H1 (cell line): ENCODE data around the gene OIP5. TPM values are rescaled to one million over a fixed set of nuclear protein-coding genes. Genes with fewer than 3 reads are reported as not detected.

Experiments used
- CTCF ChIA-PET: fragments of 300-600 bp; sonication (Branson Sonifier 250); formaldehyde crosslinking; loops from one replicate; lab custom pipeline; 2021; ENCODE audit not compliant: partially characterized antibody; lab: Charles Lee
- POLR2A ChIA-PET: fragments of 300-600 bp; sonication (Branson Sonifier 250); formaldehyde crosslinking; loops from one replicate; lab custom pipeline; 2021; ENCODE audit warnings: inconsistent platforms; ENCODE audit not compliant: partially characterized antibody; lab: Charles Lee
- DNase-seq, 2 experiments: peaks; one replicate each; pipeline versions ENCODE4 v3.0.0 to v3.0.0-alpha.2; 2010 to 2022; ENCODE audit warnings: low spot score in 2 of 2, low read depth in 1 of 2, mixed read lengths in 1 of 2
- FAIRE-seq: peaks from 2 replicates; lab custom pipeline; 2011; peaks lifted over from hg19 to GRCh38; lab: Jason Lieb, UNC
- H2AFZ ChIP-seq: 2 replicates; pipeline ENCODE4 v1.8.1; 2012; ENCODE audit warnings: low read length, inconsistent platforms
- H2AK5ac ChIP-seq: 2 replicates; pipeline ENCODE4 v1.6.1; 2013; ENCODE audit warnings: low read depth, low read length
- H2BK120ac ChIP-seq: replicated peaks from 2 replicates; pipeline ENCODE3; 2013; ENCODE audit warnings: low read depth, low read length, inconsistent platforms
- H2BK12ac ChIP-seq: 2 replicates; pipeline ENCODE4 v1.6.1; 2013; ENCODE audit warnings: low read depth, low read length
- H2BK15ac ChIP-seq: 2 replicates; pipeline ENCODE4 v1.6.1; 2013; ENCODE audit warnings: low read length
- H2BK20ac ChIP-seq: 2 replicates; pipeline ENCODE4 v1.6.1; 2013; ENCODE audit warnings: low read length
- H2BK5ac ChIP-seq: 2 replicates; pipeline ENCODE4 v1.6.1; 2013; ENCODE audit warnings: low read depth, low read length
- H3K14ac ChIP-seq: 2 replicates; pipeline ENCODE4 v1.6.1; 2013; ENCODE audit warnings: inconsistent platforms; ENCODE audit not compliant: insufficient read length
- H3K18ac ChIP-seq: 2 replicates; pipeline ENCODE4 v1.6.1; 2013; ENCODE audit warnings: low read length; ENCODE audit errors: extremely low read depth
- H3K23ac ChIP-seq: 2 replicates; pipeline ENCODE4 v1.6.1; 2013; ENCODE audit warnings: inconsistent platforms; ENCODE audit not compliant: insufficient read length
- H3K23me2 ChIP-seq: 2 replicates; pipeline ENCODE4 v1.6.1; 2013; ENCODE audit warnings: low read depth, low read length
- H3K27ac ChIP-seq: 2 replicates; pipeline ENCODE4 v1.6.1; 2011; ENCODE audit warnings: low read depth, low read length, inconsistent platforms
- H3K27me3 ChIP-seq, 4 experiments: replicated peaks in 1 of 4; 1 replicate in 1 of 4; 2 replicates in 3 of 4; pipeline versions ENCODE4 v1.6.1 to v1.8.1; 2011 to 2013; ENCODE audit warnings: low read length in 3 of 4, mild to moderate bottlenecking in 3 of 4, inconsistent platforms in 2 of 4, mixed read lengths in 2 of 4, moderate library complexity in 1 of 4; ENCODE audit not compliant: control insufficient read depth in 3 of 4, insufficient read depth in 3 of 4; ENCODE audit errors: extremely low read depth in 1 of 4
- H3K36me3 ChIP-seq, 4 experiments: 2 replicates each; pipeline versions ENCODE4 v1.6.1 to v1.8.1; 2011 to 2013; ENCODE audit warnings: mild to moderate bottlenecking in 4 of 4, low read length in 3 of 4, moderate library complexity in 2 of 4, control low read depth in 1 of 4, inconsistent platforms in 1 of 4; ENCODE audit not compliant: insufficient read depth in 4 of 4, control insufficient read depth in 2 of 4
- H3K4ac ChIP-seq: replicated peaks from 2 replicates; pipeline ENCODE3; 2013; ENCODE audit warnings: low read length, low read depth, mixed read lengths, inconsistent platforms; ENCODE audit not compliant: insufficient read length
- H3K4me1 ChIP-seq, 4 experiments: replicated peaks in 1 of 4; 1 replicate in 1 of 4; 2 replicates in 3 of 4; pipeline versions ENCODE4 v1.6.1 to v1.8.1; 2011 to 2013; ENCODE audit warnings: low read length in 3 of 4, inconsistent platforms in 2 of 4, mixed read lengths in 1 of 4; ENCODE audit not compliant: insufficient read depth in 4 of 4, control insufficient read depth in 3 of 4
- H3K4me2 ChIP-seq, 2 experiments: 2 replicates each; pipeline versions ENCODE4 v1.6.1 to v1.8.1; 2011 to 2013; ENCODE audit warnings: low read depth in 2 of 2, low read length in 2 of 2, control low read depth in 1 of 2, inconsistent platforms in 1 of 2, mild to moderate bottlenecking in 1 of 2; ENCODE audit not compliant: insufficient read depth in 1 of 2
- H3K4me3 ChIP-seq, 4 experiments: fragments of 200-600, 300-600 bp in 1 of 4; sonication (generic), shearing (Covaris generic), sonication (Bioruptor Twin) in 1 of 4; 2 replicates each; pipeline versions ENCODE4 v1.5.1 to v1.8.1; 2011 to 2016; ENCODE audit warnings: low read length in 4 of 4, low read depth in 3 of 4, control low read depth in 2 of 4, inconsistent platforms in 2 of 4, mild to moderate bottlenecking in 2 of 4, mixed read lengths in 1 of 4, moderate library complexity in 1 of 4; ENCODE audit not compliant: insufficient read depth in 2 of 4; ENCODE audit errors: extremely low read depth in 1 of 4
- H3K56ac ChIP-seq: replicated peaks from 2 replicates; pipeline ENCODE3; 2013; ENCODE audit warnings: low read depth, mild to moderate bottlenecking, mixed read lengths, low read length, inconsistent platforms; ENCODE audit not compliant: insufficient read length
- H3K79me1 ChIP-seq: 2 replicates; pipeline ENCODE4 v1.6.1; 2013; ENCODE audit warnings: low read depth, low read length, control low read depth
- H3K79me2 ChIP-seq, 2 experiments: 2 replicates each; pipeline versions ENCODE4 v1.6.1 to v1.8.1; 2012 to 2013; ENCODE audit warnings: low read length in 2 of 2, mild to moderate bottlenecking in 2 of 2, inconsistent platforms in 1 of 2; ENCODE audit not compliant: insufficient read depth in 2 of 2, control insufficient read depth in 1 of 2
- H3K9ac ChIP-seq, 4 experiments: replicated peaks in 1 of 4; 1 replicate in 1 of 4; 2 replicates in 3 of 4; pipeline versions ENCODE4 v1.6.1 to v1.8.1; 2011 to 2013; ENCODE audit warnings: low read depth in 3 of 4, low read length in 3 of 4, control low read depth in 2 of 4, mild to moderate bottlenecking in 2 of 4, moderate library complexity in 2 of 4, inconsistent platforms in 1 of 4; ENCODE audit errors: extremely low read depth in 1 of 4
- H3K9me3 ChIP-seq, 2 experiments: 2 replicates each; pipeline versions ENCODE4 v1.6.1 to v1.8.1; 2012 to 2013; ENCODE audit warnings: mild to moderate bottlenecking in 2 of 2, moderate library complexity in 2 of 2, control low read depth in 1 of 2, inconsistent platforms in 1 of 2, low read depth in 1 of 2, low read length in 1 of 2, mixed read lengths in 1 of 2; ENCODE audit not compliant: insufficient read depth in 2 of 2
- H4K20me1 ChIP-seq, 2 experiments: replicated peaks in 1 of 2; 2 replicates each; pipeline versions ENCODE3 to v1.8.1; 2011 to 2013; ENCODE audit warnings: inconsistent platforms in 2 of 2, low read length in 2 of 2, mild to moderate bottlenecking in 1 of 2; ENCODE audit not compliant: insufficient read depth in 2 of 2, control insufficient read depth in 1 of 2
- H4K5ac ChIP-seq: 2 replicates; pipeline ENCODE4 v1.6.1; 2013; ENCODE audit warnings: low read length, low read depth, mixed read lengths, inconsistent platforms; ENCODE audit not compliant: insufficient read length
- H4K8ac ChIP-seq: 2 replicates; pipeline ENCODE4 v1.8.0; 2013; ENCODE audit warnings: mild to moderate bottlenecking, moderate library complexity, low read length, inconsistent platforms; ENCODE audit not compliant: insufficient read depth; ENCODE audit errors: extremely low read depth
- H4K91ac ChIP-seq: replicated peaks from 2 replicates; pipeline ENCODE3; 2013; ENCODE audit warnings: low read length, mixed read lengths, inconsistent platforms; ENCODE audit not compliant: insufficient read length
- BCL11A ChIP-seq, 2 experiments: IDR thresholded peaks; one replicate each; pipeline ENCODE4 v1.6.1; 2011; ENCODE audit warnings: low read depth in 2 of 2, low read length in 2 of 2, mild to moderate bottlenecking in 2 of 2
- CBX5 ChIP-seq: fragments of 300-800, 300-1000 bp; sonication (generic); IDR thresholded peaks from 2 replicates; pipeline ENCODE4 v1.7.1; 2016; ENCODE audit warnings: antibody characterized with exemption, low read length, low read depth
- RAD21 ChIP-seq, 2 experiments: IDR thresholded peaks in 1 of 2; conservative IDR thresholded peaks in 1 of 2; 2 replicates each; pipeline ENCODE4 v1.6.1; 2011; ENCODE audit warnings: low read depth in 2 of 2, low read length in 2 of 2, improper control_type of control experiment in 1 of 2, inconsistent platforms in 1 of 2, mild to moderate bottlenecking in 1 of 2, moderate library complexity in 1 of 2
- RNF2 ChIP-seq: fragments of 200-900, 300-1000 bp; sonication (generic); IDR thresholded peaks from 2 replicates; pipeline ENCODE4 v1.7.1; 2016; ENCODE audit warnings: borderline replicate concordance, low read depth, mild to moderate bottlenecking, antibody characterized with exemption, low read length; ENCODE audit not compliant: poor library complexity, severe bottlenecking; ENCODE audit errors: missing control alignments
- SIRT6 ChIP-seq: IDR thresholded peaks from one replicate; pipeline ENCODE4 v1.7.1; 2012; ENCODE audit warnings: low read length, inconsistent platforms
- SP1 ChIP-seq: IDR thresholded peaks from 2 replicates; pipeline ENCODE4 v1.6.1; 2011; ENCODE audit warnings: low read depth, low read length
- SP4 ChIP-seq: IDR thresholded peaks from 2 replicates; pipeline ENCODE4 v1.6.1; 2012; ENCODE audit warnings: low read length, inconsistent platforms
- TEAD4 ChIP-seq: IDR thresholded peaks from 2 replicates; pipeline ENCODE4 v1.6.1; 2012; ENCODE audit warnings: low read depth, low read length, inconsistent platforms, mixed read lengths
- WGBS, 2 experiments: shearing (Covaris generic) in 1 of 2; methylation state at CpG; one replicate each; pipeline versions ENCODE4 v1.1.6 to v1.1.7; 2013 to 2015; ENCODE audit warnings: low lambda C conversion rate in 2 of 2, mixed read lengths in 2 of 2, inconsistent platforms in 1 of 2, low coverage in 1 of 2, missing lambda C conversion rate in 1 of 2; ENCODE audit not compliant: insufficient replicate concordance in 2 of 2, insufficient coverage in 1 of 2, insufficient read length in 1 of 2; ENCODE audit errors: extremely low coverage in 1 of 2, missing lambda C conversion rate in 1 of 2; 5-methylcytosine and 5-hydroxymethylcytosine counted together
- polyA plus RNA-seq, 7 experiments: library from polyadenylated mRNA; depleted of rRNA in 3 of 7; stranded (reverse) in 5 of 7; unstranded in 2 of 7; fragments of >200 nt in 5 of 7; fragments of 200-250 nt in 2 of 7; gene quantifications; 1 replicate in 5 of 7; 2 replicates in 1 of 7; 4 replicates in 1 of 7; pipeline versions ENCODE4 v1.2.1 to v1.2.3, GENCODE V29; 2011 to 2013; ENCODE audit warnings: missing spikeins in 2 of 7, mixed read lengths in 2 of 7
- total RNA-seq: library from RNA; stranded (reverse); fragmentation: NEBNext Ultra II Directional; extraction: Animal tissue kit (Norgen Biotek cat#: 25700); gene quantifications from 2 replicates; pipeline ENCODE4 v1.2.1, GENCODE V29; 2021

Gene OIP5
- total and polyA plus RNA-seq, 2 of the 8 experiments (the other 6 are each of a cell fraction or from before 2014, with no cell fraction given), result 34.8 to 44.5 TPM

- Histone ChIP-seq H2AK5ac (no peak overlapping the region), H4K5ac (no peak overlapping the region), H3K56ac (no peak overlapping the region), H2AFZ (no peak overlapping the region), H4K91ac (no peak overlapping the region), H4K8ac (no peak overlapping the region), H3K4ac (no peak overlapping the region), H3K18ac (no peak overlapping the region), H3K23ac (no peak overlapping the region), H3K9me3 (no peaks in the 10 kb centered on the region), H4K20me1 (peaks cover 8 to 10% of the 10 kb centered on the region in 2 experiments), H3K79me1 (peaks cover 14% of the 10 kb centered on the region), H2BK5ac (no peak overlapping the region), H3K36me3 (peaks cover 24 to 66% (median 49%) of the 10 kb centered on the region in 4 experiments), H3K4me2 (no peak overlapping the region), H3K23me2 (no peaks in the 10 kb centered on the region), H3K27me3 (no peaks in the 10 kb centered on the region), H2BK120ac (no peak overlapping the region), H3K79me2 (peaks cover 9 to 52% of the 10 kb centered on the region in 2 experiments), H2BK12ac (no peak overlapping the region), H3K4me3 (no peak overlapping the region), H3K27ac (no peak overlapping the region), H2BK15ac (no peak overlapping the region), H3K4me1 (no peaks in the 10 kb centered on the region), H3K14ac (no peak overlapping the region), H2BK20ac (no peak overlapping the region), H3K9ac (no peak overlapping the region; a peak in 1 of 7 replicates)
- FAIRE-seq (no peak), DNase-seq (no peak)
- ChIA-PET POLR2A (interaction anchor here (0.7 kb wide), 1 partner anchor 9 kb away, joined by 3 read pairs; the partner anchor contains the start of gene OIP5), CTCF (no interaction called here)
- 85% methylated on average over 4 of the region's 4 CpGs; no CpG with 5 or more reads in 1 of the 2 experiments for WGBS, 2 experiments
- TF ChIP-seq TEAD4, result no peak
- TF ChIP-seq SP1, result no peak
- TF ChIP-seq RNF2, result no peak
- TF ChIP-seq RAD21 (IDR thresholded peaks at IDR 0.05 in 1 of 2, conservative IDR thresholded peaks at IDR 0.05 in 1 of 2; ENCODE audit: low read depth in 2 of 2, low read length in 2 of 2), result no peak
- TF ChIP-seq BCL11A (IDR thresholded peaks at IDR 0.05; ENCODE audit: low read depth in 2 of 2, low read length in 2 of 2), result no peak
- no peak for TF ChIP-seq CBX5
- TF ChIP-seq SIRT6, result no peak
- TF ChIP-seq SP4, result no peak
These were observed 9.1 kb upstream of the OIP5 start for GRCh38 chr15:41341519-41341918.
